ENCODE data around the gene KRTAP10-1. TPM values are rescaled to one million over a fixed set of nuclear protein-coding genes. Genes with fewer than 3 reads are reported as not detected.

KRTAP10-1 gene
- polyA plus RNA-seq, 10 donors: not detected

GRCh38 chr21:44529011-44529421, 11.0 kb downstream of the KRTAP10-1 start:
- DNase-seq: no peak

- DNase-seq: no peak
These were observed 11.4 kb downstream of the KRTAP10-1 start for GRCh38 chr21:44528634-44528995.

- DNase-seq: no peak
These were observed 11.9 kb downstream of the KRTAP10-1 start for GRCh38 chr21:44527983-44528633.

- no peak for DNase-seq
These were observed 12.6 kb downstream of the KRTAP10-1 start for GRCh38 chr21:44527156-44527982.

DNA sequence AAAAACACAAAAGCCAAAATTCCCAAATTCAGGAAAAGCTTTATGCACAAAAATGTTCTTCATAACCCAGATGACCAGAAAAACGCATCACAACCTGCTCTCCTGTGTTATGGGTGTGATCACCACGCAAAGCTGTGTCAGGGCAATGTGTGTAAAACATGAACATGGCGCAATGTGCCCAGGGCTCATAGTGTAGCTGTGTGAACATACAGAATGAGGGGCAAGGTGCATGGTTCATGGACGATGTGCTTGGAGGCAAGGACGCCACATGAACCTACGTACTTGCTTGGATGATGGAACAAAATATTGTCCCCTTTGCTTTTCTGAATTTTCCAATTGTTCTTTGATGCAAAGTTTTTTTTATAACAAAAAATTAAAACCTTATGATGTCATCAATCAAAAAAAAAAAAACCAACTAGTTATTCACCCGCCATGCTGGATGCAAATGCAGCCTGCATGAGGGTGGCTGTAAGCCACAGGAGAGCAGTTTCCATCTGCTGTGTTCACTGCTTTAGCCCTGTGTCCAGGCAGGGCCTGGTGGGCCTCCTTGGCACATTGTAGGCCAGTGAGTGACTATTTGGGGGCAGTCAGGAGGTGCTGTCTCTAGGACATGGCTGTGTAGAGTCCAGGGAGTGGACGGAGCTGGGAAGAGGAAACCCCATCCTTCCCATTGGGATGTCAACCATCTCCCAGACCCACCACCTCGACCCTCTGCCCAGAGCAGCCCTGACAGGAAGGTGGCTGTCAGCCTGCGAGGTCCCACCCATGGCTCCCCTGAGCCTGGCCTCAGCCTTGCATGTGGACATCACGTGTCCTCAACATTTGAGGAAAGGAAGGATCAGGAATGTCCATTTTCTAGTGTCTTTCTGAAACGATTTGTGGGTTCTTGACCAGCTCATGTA, 13.6 kb downstream of the KRTAP10-1 start:
- DNase-seq: no peak

GRCh38 chr21:44525391-44526095, 14.5 kb downstream of the KRTAP10-1 start:
- DNase-seq: no peak

GRCh38 chr21:44524414-44525371, 15.3 kb downstream of the KRTAP10-1 start:
- DNase-seq: no peak

GRCh38 chr21:44523567-44524413, 16.2 kb downstream of the KRTAP10-1 start:
- no peak for DNase-seq

DNA sequence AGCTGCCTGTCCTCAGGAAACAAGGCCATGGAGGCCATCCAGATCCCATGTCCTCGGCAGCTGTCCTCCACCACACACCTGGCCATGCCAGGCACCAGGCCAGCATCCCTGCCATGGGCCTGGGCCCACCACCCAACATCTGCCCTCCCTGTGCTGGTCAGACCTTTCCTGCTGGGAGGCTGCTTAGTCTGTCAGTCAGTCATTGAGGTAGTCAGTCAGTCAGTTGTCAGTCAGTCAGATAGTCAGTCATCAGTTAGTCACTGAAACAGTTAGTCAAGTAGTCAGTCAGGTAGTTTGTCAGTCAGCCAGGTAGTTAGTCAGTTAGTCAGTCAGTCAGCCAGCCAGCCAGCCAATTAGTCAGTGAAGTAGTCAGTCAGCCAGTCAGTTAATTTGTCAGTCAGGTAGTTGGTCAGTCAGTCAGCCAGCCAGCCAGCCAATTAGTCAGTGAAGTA, 17.2 kb downstream of the KRTAP10-1 start:
- no peak for DNase-seq

GRCh38 chr21:44521928-44522752, 17.9 kb downstream of the KRTAP10-1 start:
- DNase-seq: no peak

GRCh38 chr21:44521301-44521927, 18.6 kb downstream of the KRTAP10-1 start:
- no peak for DNase-seq

DNA sequence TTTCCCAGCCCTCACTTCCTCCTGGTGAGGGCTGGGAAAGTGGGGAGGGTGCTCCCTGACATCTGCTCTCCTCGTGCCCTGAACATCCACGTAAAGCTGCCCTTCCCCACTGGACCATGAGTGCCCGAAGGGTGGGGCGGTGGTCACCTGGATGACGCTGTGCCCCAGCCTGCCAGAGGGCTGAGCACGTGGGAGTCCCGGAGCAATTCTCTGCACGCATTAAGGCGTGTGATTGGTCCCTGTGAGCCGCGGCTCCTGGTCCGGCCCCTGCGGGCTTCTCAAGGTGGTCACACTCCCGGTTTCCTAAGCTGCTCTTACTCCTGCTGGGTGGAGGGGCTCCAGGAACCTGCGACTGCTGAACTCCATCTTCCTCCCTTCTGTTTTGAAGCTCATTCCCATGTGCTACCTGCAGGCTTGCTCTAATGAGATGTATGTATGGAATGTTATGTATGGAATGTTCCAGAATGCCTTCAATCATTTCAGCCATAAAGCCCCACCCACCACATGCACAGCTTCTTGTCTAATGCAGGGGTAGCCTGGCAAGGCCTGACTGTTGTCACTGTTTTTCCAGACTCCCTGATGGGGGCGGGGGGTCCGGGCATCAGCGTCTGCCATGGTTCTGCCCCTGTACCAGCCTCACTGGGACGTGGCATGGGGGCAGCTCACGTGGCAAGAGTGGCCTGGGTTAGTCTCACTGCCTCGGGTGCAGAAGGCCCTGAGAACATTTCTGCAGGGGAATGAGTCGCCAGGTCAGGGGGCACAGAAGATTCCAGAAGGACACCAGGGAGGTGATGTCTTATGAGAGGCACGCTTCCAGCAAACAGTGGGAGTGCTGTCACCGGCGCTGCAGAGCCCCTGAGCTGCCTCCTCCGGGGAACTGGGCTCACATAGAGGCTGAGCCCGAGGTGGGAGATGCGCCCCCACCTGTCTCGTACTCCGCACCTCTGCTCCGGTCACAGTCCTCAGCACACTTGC, 19.4 kb downstream of the KRTAP10-1 start:
- DNase-seq: no peak

DNA sequence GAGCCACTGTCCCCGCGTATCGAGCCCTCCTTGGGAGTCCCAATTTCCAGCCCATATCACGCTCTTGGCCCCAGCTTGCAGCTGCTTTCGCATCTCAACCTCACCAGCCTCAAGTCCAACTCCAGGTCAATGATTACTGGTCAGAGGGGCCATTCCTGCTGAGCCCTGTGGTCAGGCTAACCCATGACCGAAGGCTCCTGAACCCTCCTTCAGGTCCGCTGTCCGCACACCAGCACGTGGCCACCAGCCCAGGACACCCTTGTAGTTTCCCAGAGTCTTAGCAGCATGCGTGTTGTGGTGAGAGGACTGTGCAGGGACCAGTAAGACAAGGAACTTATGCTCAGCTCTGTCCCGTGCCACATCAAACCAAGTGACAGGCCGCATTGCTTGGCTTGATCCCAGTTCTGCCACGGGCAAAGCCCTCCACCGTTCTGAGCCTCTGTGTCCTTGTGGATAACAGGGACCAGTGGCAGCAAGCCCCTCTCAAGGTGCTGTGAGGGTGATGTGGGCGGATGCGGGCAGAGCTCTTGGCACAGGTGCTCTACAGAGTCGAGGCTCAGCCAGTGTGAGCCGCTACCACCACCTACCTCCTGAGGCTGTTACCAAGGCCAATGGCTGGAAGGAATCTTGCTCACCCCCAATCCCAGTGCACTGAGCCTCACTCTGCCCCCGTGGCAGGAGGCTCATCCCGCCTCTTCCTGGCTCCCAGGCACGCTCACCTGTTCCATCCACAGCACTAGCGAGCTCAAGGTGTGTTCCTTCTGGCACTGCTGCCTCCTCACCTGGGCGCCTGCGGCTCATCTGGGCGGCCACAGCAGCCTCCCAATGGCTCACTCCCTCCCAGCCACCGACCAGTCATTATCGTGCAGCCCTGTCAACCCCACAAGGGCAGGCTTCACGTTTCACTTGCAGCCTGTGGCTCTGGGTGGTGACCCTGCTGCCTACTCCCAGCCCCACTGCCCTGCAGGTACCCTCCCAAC, 20.4 kb downstream of the KRTAP10-1 start:
- DNase-seq: no peak

DNA sequence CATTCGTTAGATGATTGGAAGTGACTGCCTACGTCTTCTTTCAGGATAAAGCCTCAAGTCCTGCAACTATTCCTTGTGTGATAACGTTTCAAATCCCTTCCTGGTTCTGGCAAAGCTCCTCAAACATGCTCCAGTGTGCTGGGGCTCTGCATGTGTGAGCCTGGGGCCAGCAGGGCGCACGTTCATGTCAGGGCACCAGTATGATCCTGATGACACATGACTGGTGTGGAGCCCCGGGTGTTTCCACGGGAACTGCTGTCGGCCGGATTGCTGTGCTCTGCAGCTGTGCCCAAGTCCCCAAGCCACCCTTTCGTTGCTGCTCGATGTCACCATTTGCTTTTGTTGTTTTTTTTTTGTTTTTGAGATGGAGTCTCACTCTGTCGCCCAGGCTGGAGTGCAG, 21.3 kb downstream of the KRTAP10-1 start:
- no peak for DNase-seq

DNA sequence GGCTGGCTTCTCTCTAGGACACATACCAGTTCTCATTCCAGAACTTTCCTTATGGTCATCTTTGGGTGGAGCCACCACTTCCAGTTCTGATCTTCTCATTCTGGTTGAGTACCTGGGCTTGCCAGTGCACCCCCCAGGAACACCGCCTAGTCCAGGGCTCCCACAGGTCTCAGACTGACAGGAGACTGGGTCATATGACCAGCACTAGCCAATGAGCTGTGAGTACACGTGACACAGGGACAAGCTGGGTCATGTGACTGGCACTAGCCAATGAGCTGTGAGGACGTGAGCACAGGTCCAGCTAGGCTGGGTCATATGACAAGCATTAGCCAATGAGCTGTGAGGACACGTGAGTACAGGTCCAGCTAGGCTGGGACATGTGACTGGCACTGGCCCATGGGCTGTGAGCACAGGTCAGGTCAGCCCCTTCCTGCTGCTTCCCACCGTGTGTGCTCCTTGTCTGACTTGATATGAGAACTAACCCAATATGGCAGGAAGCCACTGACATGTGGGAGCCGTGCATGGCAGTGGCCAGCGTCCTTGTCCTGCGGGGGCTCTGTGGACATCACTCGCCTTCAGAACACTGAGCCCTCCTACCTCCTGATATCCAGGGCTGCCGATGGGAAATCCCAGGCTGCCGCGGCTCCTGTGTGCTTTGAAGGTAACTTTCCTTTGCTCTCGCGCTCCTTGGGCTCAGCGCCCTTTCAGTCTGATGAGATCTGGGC, 22.7 kb downstream of the KRTAP10-1 start:
- no peak for DNase-seq

Measured in muscle of back (tissue), 11 donors.